GM12872 (cell line): ENCODE data around the gene ANKRD52.

ENCODE experiments used
- TF ChIP-seq, protein P1 (sequence below): IDR thresholded peaks from 3 replicates; pipeline ENCODE4 v1.5.1; 2011; ENCODE audit warnings: low read depth, mild to moderate bottlenecking, low read length, moderate library complexity; ENCODE audit not compliant: insufficient read depth

Gene ANKRD52

DNA sequence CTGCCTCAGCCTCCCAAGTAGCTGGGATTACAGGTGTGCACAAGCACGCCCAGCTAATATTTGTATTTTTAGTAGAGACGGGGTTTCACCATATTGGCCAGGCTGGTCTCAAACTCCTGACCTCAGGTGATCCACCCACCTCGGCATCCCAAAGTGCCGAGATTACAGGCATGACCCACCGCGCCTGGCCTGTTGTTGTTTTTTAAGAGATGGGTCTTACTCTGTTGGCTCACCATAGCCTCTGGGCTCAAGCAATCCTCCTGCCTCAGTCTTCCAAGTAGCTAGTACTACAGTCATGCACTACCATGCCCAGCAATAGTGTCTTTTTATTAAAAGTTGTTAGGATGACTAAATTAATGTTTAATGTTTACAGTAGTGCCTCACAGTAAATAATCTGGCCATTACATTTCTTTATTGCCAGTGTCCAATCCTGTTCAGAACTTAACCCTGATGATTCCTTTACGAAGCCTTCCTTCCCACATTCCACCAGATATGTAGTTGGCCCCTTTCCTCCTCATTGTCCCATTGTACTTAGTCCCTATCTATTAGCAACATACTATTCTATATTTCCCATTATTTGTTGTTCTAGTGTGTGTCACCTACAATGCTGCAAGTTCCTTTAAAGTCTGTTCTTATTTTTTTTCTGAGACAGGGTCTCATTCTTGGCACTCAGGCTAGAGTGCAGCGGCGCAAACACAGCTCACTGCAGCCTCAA, 60.1 kb downstream of the ANKRD52 start:
- TF ChIP-seq, protein P1, sequence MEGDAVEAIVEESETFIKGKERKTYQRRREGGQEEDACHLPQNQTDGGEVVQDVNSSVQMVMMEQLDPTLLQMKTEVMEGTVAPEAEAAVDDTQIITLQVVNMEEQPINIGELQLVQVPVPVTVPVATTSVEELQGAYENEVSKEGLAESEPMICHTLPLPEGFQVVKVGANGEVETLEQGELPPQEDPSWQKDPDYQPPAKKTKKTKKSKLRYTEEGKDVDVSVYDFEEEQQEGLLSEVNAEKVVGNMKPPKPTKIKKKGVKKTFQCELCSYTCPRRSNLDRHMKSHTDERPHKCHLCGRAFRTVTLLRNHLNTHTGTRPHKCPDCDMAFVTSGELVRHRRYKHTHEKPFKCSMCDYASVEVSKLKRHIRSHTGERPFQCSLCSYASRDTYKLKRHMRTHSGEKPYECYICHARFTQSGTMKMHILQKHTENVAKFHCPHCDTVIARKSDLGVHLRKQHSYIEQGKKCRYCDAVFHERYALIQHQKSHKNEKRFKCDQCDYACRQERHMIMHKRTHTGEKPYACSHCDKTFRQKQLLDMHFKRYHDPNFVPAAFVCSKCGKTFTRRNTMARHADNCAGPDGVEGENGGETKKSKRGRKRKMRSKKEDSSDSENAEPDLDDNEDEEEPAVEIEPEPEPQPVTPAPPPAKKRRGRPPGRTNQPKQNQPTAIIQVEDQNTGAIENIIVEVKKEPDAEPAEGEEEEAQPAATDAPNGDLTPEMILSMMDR = no peak

DNA sequence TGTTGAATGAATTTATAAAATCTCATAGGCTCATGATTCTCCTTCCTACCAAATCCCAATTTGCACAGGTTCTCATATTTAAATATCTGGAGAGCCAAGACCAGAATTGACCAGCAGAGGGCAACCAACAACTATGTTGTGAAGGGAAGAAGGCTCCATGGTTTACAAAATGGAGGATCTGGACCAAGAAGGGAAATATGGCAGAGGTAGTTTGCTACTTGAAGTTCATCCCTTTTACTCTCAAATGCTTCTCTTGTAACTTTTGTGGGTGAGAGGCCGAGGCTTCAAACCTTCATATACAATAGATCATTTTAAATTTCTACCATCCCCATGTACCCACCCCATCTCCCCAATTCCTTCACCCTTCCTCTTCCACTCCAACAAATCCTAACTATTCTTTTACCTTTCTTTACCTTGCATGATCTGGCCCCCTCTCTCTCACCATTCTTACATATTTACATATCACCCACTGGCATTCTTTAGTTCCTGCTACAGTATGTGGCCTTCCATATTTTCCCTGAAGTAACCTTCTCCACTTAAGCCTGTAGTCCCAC, 65.1 kb downstream of the ANKRD52 start:
- TF ChIP-seq, protein P1 = peak; percentile 77

DNA sequence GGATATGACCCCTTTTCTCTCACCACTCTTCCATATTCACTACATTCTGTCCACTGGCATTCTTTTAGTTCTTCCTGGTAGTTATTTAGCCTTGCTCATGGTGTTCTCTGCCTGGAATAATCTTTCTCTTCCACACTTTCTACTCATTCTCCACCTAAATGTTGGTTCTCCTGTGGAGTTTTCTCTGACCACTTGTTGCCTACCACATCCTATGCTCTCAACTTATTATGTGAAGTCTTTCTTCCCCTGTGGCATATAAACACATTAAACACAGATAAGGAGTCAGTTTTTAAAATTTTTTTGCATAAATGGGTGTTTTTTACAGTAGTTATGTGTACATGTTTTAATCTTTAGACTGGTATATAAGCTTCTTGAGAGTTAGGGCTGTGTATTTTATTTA, 65.6 kb downstream of the ANKRD52 start:
- TF ChIP-seq, protein P1 = no peak

DNA sequence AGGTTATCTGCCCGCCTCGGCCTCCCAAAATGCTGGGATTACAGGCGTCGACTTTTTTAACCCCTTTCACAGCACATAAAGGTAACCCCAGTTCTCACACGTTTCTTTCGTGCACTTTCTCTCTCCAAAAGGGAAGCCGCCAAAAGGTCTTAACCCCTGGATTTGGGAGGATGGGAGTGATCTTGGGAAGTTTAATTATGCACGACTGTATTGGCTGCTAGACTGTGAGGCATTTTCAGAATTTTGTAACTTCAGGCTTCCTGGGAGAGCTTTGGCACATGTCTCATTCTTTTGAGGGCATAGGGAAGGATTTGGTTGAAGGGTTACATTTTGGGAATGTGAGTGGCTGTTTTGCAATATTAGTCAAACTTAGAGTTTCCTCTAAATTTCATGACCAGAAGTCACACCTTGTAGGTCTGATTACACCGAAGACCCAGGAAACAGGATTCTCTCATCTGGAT, 67.5 kb downstream of the ANKRD52 start:
- TF ChIP-seq, protein P1 = no peak

DNA sequence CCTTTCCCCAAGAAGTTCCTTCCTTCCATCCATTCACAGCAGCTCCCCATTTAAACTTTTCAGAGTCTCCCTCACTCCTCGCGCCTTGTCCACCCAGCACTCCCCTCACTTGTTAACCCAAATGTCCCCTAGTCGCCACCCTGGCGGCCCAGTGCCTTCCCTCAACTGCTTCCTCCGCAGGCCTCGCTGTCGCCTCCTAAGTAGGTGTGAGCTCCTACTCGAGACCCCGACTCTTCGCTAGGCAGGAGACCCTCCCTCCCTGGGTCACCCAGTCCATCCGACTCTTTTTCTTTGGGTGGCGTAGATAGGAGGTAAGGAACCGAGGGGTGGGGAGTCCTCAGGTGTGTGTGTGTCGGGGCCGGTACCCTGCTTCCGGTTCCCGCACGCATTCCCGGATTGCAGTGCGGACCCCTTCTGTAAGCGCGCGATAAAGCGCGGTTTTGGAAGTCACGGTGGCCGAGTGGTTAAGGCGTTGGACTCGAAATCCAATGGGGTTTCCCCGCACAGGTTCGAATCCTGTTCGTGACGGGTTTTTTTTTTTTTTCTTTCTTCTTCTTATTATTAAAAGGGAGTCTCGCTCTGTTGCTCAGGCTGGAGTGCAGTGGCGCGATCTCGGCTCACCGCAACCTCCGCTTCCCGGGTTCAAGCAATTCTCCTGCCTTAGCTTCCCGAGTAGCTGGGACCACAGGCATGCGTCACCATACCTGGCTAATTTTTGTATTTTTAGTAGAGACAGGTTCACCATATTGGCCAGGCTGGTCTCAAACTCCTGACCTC, 68.1 kb downstream of the ANKRD52 start:
- TF ChIP-seq, protein P1 = no peak

DNA sequence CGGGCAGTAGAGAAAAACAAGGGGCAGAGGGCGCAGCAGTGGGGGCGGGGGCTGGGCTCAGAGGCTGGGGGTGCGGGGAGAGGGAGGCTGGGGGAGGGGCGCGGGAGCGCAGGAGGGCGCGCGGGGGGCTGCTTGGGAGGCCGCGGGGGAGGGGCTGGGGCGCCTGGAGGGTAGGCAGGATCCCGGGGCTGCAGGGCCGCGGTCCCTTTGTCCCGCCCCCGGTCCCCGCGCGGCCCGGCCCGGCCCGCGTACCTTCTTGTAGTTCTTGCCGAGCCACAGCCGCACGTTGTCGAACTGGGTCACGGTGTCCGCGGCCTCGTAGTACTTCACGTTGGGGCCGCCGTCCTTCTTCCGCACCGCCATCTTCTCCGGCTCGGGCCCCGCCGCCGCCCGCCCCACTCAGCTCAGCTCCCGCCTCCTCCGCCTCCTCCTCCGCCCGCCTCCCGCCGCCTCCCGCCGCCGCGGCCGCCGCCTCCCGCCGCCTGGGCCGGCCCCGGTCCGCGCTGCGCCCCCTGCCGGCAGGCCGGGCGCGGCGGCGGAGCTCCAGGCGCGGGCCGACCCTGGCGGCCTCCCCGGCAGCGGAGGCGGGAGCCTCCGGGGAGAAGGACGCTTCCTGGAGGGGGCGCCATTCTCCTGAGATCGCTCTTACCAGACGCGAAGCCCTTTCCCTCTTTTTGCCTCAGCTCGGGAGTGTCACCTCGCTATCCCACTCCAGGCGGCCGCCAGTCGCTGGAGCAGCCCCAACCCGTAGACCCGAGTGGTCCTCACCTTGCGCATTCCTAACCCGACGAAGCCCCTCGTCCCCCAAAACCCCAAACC, 68.9 kb downstream of the ANKRD52 start, which contains the start of gene SMARCC2:
TSS of gene SMARCC2 (minus strand) at position 385 of the 819 bp plus-strand sequence. CDS start at position 363, 22 bp downstream.
- TF ChIP-seq, protein P1 = peak; percentile 81
